SU-DHL-6 (cell line): Measurements from ENCODE around the gene MYO10.

Experiments
- H2AFZ ChIP-seq: fragments of 200-600 bp; sonication (generic); 2 replicates; pipeline ENCODE4 v1.6.1; 2014; ENCODE audit warnings: low read depth, mild to moderate bottlenecking, moderate library complexity, mixed read lengths, antibody characterized with exemption, low read length; ENCODE audit not compliant: severe bottlenecking
- H3F3A ChIP-seq: fragments of 200-600 bp; shearing (Covaris generic); 2 replicates; pipeline ENCODE4 v1.6.0; 2016; ENCODE audit warnings: antibody characterized with exemption, mild to moderate bottlenecking; ENCODE audit not compliant: insufficient read depth
- H3K27ac ChIP-seq: fragments of 200-600 bp; sonication (generic); 2 replicates; pipeline ENCODE4 v1.5.1; 2016; ENCODE audit warnings: low read depth, mild to moderate bottlenecking, low read length, moderate library complexity, mixed read lengths
- H3K27me3 ChIP-seq: fragments of 200-600 bp; sonication (generic), shearing (Covaris generic); 2 replicates; pipeline ENCODE4 v1.6.0; 2014; ENCODE audit warnings: mild to moderate bottlenecking, low read length
- H3K36me3 ChIP-seq: fragments of 200-600 bp; sonication (generic); 2 replicates; pipeline ENCODE4 v1.6.1; 2014; ENCODE audit warnings: mild to moderate bottlenecking, low read length, mixed read lengths
- H3K4me2 ChIP-seq: fragments of 300-600, 200-600 bp; shearing (Covaris generic), sonication (generic); 2 replicates; pipeline ENCODE4 v1.6.0; 2014; ENCODE audit warnings: low read length, low read depth, mild to moderate bottlenecking; ENCODE audit not compliant: poor library complexity, severe bottlenecking
- H3K4me3 ChIP-seq: fragments of 200-600 bp; sonication (generic); 2 replicates; pipeline ENCODE4 v1.5.1; 2014; ENCODE audit warnings: antibody characterized with exemption, low read length, mild to moderate bottlenecking, mixed read lengths; ENCODE audit not compliant: insufficient read depth, poor library complexity, severe bottlenecking
- H3K79me2 ChIP-seq: fragments of 200-600 bp; sonication (generic); 2 replicates; pipeline ENCODE4 v1.6.1; 2014; ENCODE audit warnings: mild to moderate bottlenecking, low read length, moderate library complexity; ENCODE audit not compliant: insufficient read depth
- H3K9ac ChIP-seq: fragments of 200-600 bp; sonication (generic); 2 replicates; pipeline ENCODE4 v1.7.0; 2014; ENCODE audit warnings: mild to moderate bottlenecking, low read length
- H3K9me2 ChIP-seq: fragments of 200-600 bp; sonication (generic); replicated peaks from 2 replicates; pipeline ENCODE4 v1.6.1; 2014; ENCODE audit warnings: low read length; ENCODE audit not compliant: insufficient read depth
- H3K9me3 ChIP-seq: fragments of 200-600 bp; sonication (generic); 2 replicates; pipeline ENCODE4 v1.6.1; 2014; ENCODE audit warnings: low read length, mixed read lengths; ENCODE audit not compliant: insufficient read depth
- H4K20me1 ChIP-seq: fragments of 200-600 bp; sonication (generic); 2 replicates; pipeline ENCODE4 v1.6.1; 2014; ENCODE audit warnings: low read depth, mild to moderate bottlenecking, antibody characterized with exemption, low read length, moderate library complexity, mixed read lengths
- EZH2phosphoT487 ChIP-seq: fragments of 200-600 bp; sonication (generic), shearing (Covaris generic); conservative IDR thresholded peaks from 2 replicates; pipeline ENCODE4 v1.6.1; 2018; ENCODE audit warnings: mild to moderate bottlenecking, antibody characterized with exemption, low read length, moderate library complexity, mixed read lengths
- TF ChIP-seq, protein P1 (sequence below): fragments of 200-600 bp; sonication (generic); IDR thresholded peaks from one replicate; pipeline ENCODE4 v1.5.1; 2017; ENCODE audit warnings: antibody characterized with exemption, mild to moderate bottlenecking, low read length, moderate library complexity; ENCODE audit not compliant: insufficient read depth, poor library complexity, severe bottlenecking

The MYO10 gene

DNA sequence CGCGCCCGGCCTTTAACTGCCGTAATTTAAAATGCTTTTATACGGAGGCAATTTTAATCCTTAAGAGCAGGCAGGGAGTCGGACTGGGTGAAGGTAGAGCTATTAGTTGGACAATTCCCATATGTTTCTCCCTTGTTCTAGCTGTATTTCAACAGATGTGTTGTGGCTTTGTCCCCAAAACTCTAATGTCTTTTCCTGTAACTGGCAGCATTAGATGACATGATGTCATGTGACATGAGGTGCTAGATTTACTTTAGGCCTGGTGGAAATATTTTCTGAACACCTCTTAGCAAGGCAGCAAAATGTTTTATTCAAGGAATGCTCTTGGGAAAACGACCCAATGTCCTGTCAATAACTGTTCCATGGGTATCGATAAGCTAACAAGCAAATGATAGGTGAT, 8.5 kb downstream of the MYO10 start:
- Histone ChIP-seq H4K20me1 (no peaks in the 10 kb centered on the region), H3K4me2 (no peak overlapping the region), H3K9me2 (no peaks in the 10 kb centered on the region), H3K9ac (no peak overlapping the region), H3K9me3 (no peaks in the 10 kb centered on the region), H2AFZ (no peak overlapping the region), H3K27me3 (no peaks in the 10 kb centered on the region), H3K4me3 (no peak overlapping the region), H3K27ac (no peak overlapping the region), H3K36me3 (no peaks in the 10 kb centered on the region), H3K79me2 (no peaks in the 10 kb centered on the region), H3F3A (no peaks in the 10 kb centered on the region)
- TF ChIP-seq, protein P1, sequence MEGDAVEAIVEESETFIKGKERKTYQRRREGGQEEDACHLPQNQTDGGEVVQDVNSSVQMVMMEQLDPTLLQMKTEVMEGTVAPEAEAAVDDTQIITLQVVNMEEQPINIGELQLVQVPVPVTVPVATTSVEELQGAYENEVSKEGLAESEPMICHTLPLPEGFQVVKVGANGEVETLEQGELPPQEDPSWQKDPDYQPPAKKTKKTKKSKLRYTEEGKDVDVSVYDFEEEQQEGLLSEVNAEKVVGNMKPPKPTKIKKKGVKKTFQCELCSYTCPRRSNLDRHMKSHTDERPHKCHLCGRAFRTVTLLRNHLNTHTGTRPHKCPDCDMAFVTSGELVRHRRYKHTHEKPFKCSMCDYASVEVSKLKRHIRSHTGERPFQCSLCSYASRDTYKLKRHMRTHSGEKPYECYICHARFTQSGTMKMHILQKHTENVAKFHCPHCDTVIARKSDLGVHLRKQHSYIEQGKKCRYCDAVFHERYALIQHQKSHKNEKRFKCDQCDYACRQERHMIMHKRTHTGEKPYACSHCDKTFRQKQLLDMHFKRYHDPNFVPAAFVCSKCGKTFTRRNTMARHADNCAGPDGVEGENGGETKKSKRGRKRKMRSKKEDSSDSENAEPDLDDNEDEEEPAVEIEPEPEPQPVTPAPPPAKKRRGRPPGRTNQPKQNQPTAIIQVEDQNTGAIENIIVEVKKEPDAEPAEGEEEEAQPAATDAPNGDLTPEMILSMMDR = no peak
- TF ChIP-seq EZH2phosphoT487 = no peak

DNA sequence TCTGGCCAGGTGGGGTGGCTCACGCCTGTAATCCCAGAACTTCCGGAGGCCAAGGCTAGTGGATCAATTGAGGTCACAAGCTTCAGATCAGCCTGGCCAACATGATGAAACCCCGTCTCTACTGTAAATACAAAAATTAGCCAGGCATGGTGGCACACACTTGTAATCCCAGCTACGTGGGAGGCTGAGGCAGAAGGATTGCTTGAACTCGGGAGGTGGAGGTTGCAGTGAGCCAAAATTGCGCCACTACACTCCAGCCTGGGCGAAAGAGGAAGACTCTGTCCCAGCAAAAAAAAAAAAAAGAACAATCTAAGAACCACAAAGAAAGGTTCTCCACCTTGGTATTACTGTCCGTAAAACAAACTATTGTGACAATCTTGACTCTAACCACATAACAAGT, 9.7 kb downstream of the MYO10 start:
- Histone ChIP-seq H3K4me3 (no peak overlapping the region), H3K9me2 (no peaks in the 10 kb centered on the region), H3K27me3 (no peaks in the 10 kb centered on the region), H3K9ac (no peak overlapping the region), H2AFZ (no peak overlapping the region), H3K36me3 (no peaks in the 10 kb centered on the region), H3K4me2 (no peak overlapping the region), H3K9me3 (no peaks in the 10 kb centered on the region), H4K20me1 (no peaks in the 10 kb centered on the region), H3K79me2 (no peaks in the 10 kb centered on the region), H3F3A (no peaks in the 10 kb centered on the region), H3K27ac (no peak overlapping the region)
- TF ChIP-seq, protein P1 = no peak
- TF ChIP-seq EZH2phosphoT487 = no peak

DNA sequence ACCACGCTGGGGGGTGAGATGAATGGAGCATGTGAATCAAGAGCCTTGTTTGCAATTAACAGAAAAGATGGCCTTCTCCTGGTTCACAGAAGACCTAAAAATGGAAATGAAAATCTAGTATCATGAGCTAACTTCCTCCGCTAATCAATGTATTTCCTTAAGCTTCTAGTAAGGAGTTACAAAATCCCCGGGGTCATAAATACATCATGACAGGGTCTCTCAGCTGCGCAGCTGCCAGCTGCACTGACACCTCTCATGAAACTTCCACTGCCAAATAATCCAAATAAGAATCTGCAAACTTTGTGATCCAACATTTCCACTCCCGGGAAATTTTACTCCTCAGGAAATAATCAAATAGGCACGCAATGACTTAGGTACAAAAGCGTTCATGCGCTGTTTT, 11.9 kb downstream of the MYO10 start:
- TF ChIP-seq EZH2phosphoT487 = no peak
- TF ChIP-seq, protein P1 = no peak
- Histone ChIP-seq H3F3A (no peaks in the 10 kb centered on the region), H3K9me3 (no peaks in the 10 kb centered on the region), H3K4me2 (no peak overlapping the region), H3K9ac (no peak overlapping the region), H3K9me2 (no peaks in the 10 kb centered on the region), H3K27me3 (no peaks in the 10 kb centered on the region), H3K27ac (no peak overlapping the region), H4K20me1 (no peaks in the 10 kb centered on the region), H3K79me2 (no peaks in the 10 kb centered on the region), H3K4me3 (no peak overlapping the region), H3K36me3 (no peaks in the 10 kb centered on the region), H2AFZ (no peak overlapping the region)

DNA sequence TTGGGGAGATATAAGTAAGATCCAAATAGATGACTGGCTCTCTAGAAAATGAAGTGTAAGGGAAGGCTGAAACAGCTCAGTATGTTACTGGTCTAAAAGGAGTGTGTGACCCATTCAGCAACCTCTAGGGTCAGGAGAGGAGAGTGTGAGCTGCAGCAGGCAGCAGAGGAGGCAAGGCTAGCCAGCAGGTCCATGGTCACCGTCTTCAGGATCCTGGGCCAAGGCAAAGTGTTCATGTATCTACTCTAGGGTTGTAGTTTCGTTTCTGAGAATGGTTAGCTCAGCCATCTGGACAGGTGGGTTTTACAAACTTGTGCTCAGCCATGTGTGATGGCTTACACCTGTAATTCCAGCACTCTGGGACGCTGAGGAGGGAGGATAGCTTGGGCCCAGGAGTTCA, 13.7 kb downstream of the MYO10 start:
- no peak overlapping the region for H3K27ac ChIP-seq
- no peaks in the 10 kb centered on the region for H3K27me3 ChIP-seq
- H3K79me2 ChIP-seq = no peaks in the 10 kb centered on the region
- H3K9me3 ChIP-seq = no peaks in the 10 kb centered on the region
- no peak overlapping the region for H2AFZ ChIP-seq
- no peak overlapping the region for H3K9ac ChIP-seq
- no peaks in the 10 kb centered on the region for H3K9me2 ChIP-seq
- no peak for TF ChIP-seq EZH2phosphoT487
- TF ChIP-seq, protein P1 = no peak
- no peaks in the 10 kb centered on the region for H3F3A ChIP-seq
- H4K20me1 ChIP-seq = no peaks in the 10 kb centered on the region
- no peak overlapping the region for H3K4me2 ChIP-seq
- no peaks in the 10 kb centered on the region for H3K36me3 ChIP-seq
- no peak overlapping the region for H3K4me3 ChIP-seq
